GM23248 (cell line): ENCODE results near the gene PDZD7. TPM values are rescaled to one million over a fixed set of nuclear protein-coding genes. Genes with fewer than 3 reads are reported as not detected.

Source experiments
- DNase-seq: peaks from one replicate; pipeline ENCODE4 v3.0.0-alpha.2; 2015
- H2AFZ ChIP-seq: fragments of 200-600 bp; sonication (generic); 2 replicates; pipeline ENCODE4 v1.6.1; 2016; ENCODE audit warnings: antibody characterized with exemption
- H3F3A ChIP-seq: fragments of 200-600 bp; sonication (generic); 2 replicates; pipeline ENCODE4 v1.6.1; 2016; ENCODE audit warnings: mild to moderate bottlenecking, antibody characterized with exemption, mixed run types; ENCODE audit not compliant: insufficient read depth
- H3K27ac ChIP-seq: fragments of 200-600 bp; sonication (generic); 2 replicates; pipeline ENCODE4 v1.5.1; 2016; ENCODE audit warnings: mild to moderate bottlenecking
- H3K27me3 ChIP-seq: fragments of 200-600 bp; sonication (generic); replicated peaks from 2 replicates; pipeline ENCODE4 v1.6.1; 2016; ENCODE audit warnings: mild to moderate bottlenecking; ENCODE audit not compliant: insufficient read depth
- H3K36me3 ChIP-seq: fragments of 200-600 bp; sonication (generic); 2 replicates; pipeline ENCODE4 v1.6.1; 2016; ENCODE audit warnings: low read depth, mild to moderate bottlenecking
- H3K4me1 ChIP-seq: fragments of 200-600 bp; sonication (generic); 2 replicates; pipeline ENCODE4 v1.6.1; 2016; ENCODE audit warnings: mild to moderate bottlenecking; ENCODE audit not compliant: insufficient read depth
- H3K4me2 ChIP-seq: fragments of 200-600 bp; sonication (generic); one replicate; pipeline ENCODE4 v1.6.1; 2016; ENCODE audit warnings: mild to moderate bottlenecking; ENCODE audit not compliant: unreplicated experiment
- H3K4me3 ChIP-seq: fragments of 200-600 bp; sonication (generic); 2 replicates; pipeline ENCODE4 v1.5.1; 2016; ENCODE audit warnings: mild to moderate bottlenecking
- H3K79me2 ChIP-seq: fragments of 200-600 bp; sonication (generic); 2 replicates; pipeline ENCODE4 v1.6.1; 2016; ENCODE audit warnings: mild to moderate bottlenecking; ENCODE audit not compliant: insufficient read depth
- H3K9ac ChIP-seq: fragments of 200-600 bp; sonication (generic); 2 replicates; pipeline ENCODE4 v1.6.1; 2016; ENCODE audit warnings: mild to moderate bottlenecking
- H3K9me2 ChIP-seq: fragments of 200-600 bp; sonication (generic); 2 replicates; pipeline ENCODE4 v1.6.1; 2016; ENCODE audit warnings: mixed run types, mild to moderate bottlenecking, moderate library complexity; ENCODE audit not compliant: insufficient read depth
- H3K9me3 ChIP-seq: fragments of 200-600 bp; sonication (generic); one replicate; pipeline ENCODE4 v1.6.1; 2017; ENCODE audit warnings: low read depth
- H4K20me1 ChIP-seq: fragments of 200-600 bp; sonication (generic); 2 replicates; pipeline ENCODE4 v1.6.0; 2016; ENCODE audit not compliant: insufficient read depth
- EZH2 ChIP-seq: fragments of 200-600 bp; sonication (generic); IDR thresholded peaks from 2 replicates; pipeline ENCODE4 v1.6.1; 2018; ENCODE audit warnings: antibody characterized with exemption, mild to moderate bottlenecking; ENCODE audit not compliant: insufficient read depth, poor library complexity, severe bottlenecking
- EZH2phosphoT487 ChIP-seq: fragments of 200-600 bp; sonication (generic); IDR thresholded peaks from 2 replicates; pipeline ENCODE4 v1.6.1; 2018; ENCODE audit warnings: antibody characterized with exemption, moderate library complexity, mild to moderate bottlenecking, low read depth; ENCODE audit not compliant: insufficient read depth
- WGBS, 2 experiments: methylation state at CpG; one replicate each; pipeline ENCODE4 v1.1.6; 2015 to 2017; ENCODE audit warnings: low lambda C conversion rate in 2 of 2, low coverage in 1 of 2; ENCODE audit errors: missing lambda C conversion rate in 2 of 2; 5-methylcytosine and 5-hydroxymethylcytosine counted together
- in situ Hi-C: fragments of 300-500 bp; cut with MboI; formaldehyde crosslinking; loops from 2 replicates; pipeline ENCODE4 v1.15.0; 2020
- polyA plus RNA-seq: library from polyadenylated mRNA; unstranded; fragments of >200 nt; fragmentation: Nextera tagmentation; extraction: Ambion mirVana; gene quantifications from 2 replicates; pipeline ENCODE4 v1.2.1, GENCODE V29; 2016
- total RNA-seq: library from RNA; depleted of rRNA; stranded (reverse); fragments of >200 nt; shearing (Covaris generic); gene quantifications from 2 replicates; pipeline ENCODE4 v1.2.3, GENCODE V29; 2014

Gene PDZD7
- total and polyA plus RNA-seq, 2 experiments from 2014 or later, result 0.54 to 1.1 TPM

DNA sequence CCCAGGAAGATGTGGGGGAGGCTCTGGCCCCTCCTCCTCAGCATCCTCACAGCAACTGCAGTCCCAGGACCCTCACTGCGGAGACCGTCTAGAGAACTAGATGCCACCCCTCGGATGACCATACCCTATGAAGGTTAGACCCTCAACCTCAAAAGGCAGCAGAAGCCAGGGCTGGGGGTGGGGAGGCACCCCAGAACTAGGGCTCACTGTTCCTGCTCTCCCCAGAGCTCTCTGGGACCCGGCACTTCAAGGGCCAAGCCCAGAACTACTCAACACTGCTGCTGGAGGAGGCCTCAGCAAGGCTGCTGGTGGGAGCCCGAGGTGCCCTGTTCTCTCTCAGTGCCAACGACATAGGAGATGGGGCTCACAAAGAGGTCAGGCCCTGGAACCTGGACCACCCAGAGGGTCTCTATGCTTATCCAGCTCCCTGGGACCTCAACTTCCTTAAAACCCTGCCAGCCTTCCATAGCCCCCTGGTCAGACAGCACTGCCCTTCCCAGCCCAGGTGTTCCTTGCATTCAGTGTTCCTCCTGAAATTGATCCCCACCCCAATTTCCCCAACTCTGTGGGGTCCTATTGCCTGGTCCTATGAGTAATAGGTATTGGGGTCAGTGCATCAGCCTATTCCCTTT, 57.9 kb downstream of the PDZD7 start:
- Histone ChIP-seq H2AFZ (no peak overlapping the region), H3K9ac (no peak overlapping the region), H3K79me2 (no peaks in the 10 kb centered on the region), H3K27ac (no peak overlapping the region), H3K9me3 (no peaks in the 10 kb centered on the region), H3K36me3 (no peaks in the 10 kb centered on the region), H3F3A (no peaks in the 10 kb centered on the region), H4K20me1 (no peaks in the 10 kb centered on the region), H3K9me2 (no peaks in the 10 kb centered on the region), H3K4me2 (no peak overlapping the region), H3K4me1 (0 out of 2 replicates have a peak, but pooled peaks cover 6% of the 10 kb centered on the region), H3K4me3 (no peak overlapping the region), H3K27me3 (no peaks in the 10 kb centered on the region)
- TF ChIP-seq EZH2phosphoT487, result no peak
- no peak for TF ChIP-seq EZH2
- DNase-seq, result no peak
- in situ Hi-C loops, result no loop called here
- WGBS, 2 experiments, result 82 to 88% methylated on average over 5 to 6 of the region's 6 CpGs

DNA sequence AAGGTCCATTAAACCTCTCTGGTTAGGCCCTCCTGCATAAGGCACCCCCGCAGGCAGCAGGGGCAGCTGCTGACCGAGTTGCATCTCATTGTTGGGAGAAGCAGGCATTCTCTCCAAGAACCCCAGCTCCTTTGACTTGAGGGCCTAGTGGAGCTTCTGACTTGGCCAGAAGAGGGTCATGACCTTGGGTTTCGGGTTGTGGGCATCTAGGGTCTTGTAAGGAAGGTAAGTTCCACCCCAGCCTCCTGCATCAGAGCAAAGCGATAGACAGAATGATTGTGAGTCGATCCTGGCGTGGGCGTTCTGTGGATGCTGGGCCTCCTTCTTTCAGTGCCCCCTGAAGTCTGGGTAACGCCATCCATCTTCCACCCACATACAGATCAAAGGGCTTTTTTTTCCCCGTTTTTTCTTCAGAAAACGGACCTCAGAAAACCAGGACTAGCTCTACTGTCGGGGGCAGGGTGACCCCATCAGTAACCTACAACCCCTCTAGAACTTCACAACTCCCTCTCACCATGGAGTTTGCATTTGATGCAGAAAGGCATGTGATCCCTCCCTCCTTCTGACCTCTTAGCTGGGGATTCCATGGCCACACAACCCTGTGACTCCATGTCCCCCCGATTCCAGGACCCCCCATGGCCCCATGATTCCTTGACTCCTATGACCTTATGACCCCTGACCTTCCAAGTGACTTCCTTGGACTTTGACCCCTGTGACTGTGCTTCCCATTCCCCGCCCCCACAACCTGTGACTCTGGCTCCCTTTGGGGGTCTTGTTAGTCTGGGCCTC, 58.6 kb downstream of the PDZD7 start:
- Histone ChIP-seq H3K9ac (no peak overlapping the region), H3K4me2 (no peak overlapping the region), H3K9me2 (no peaks in the 10 kb centered on the region), H3K27me3 (no peaks in the 10 kb centered on the region), H3F3A (no peaks in the 10 kb centered on the region), H3K4me1 (0 out of 2 replicates have a peak, but pooled peaks cover 6% of the 10 kb centered on the region), H3K9me3 (no peaks in the 10 kb centered on the region), H3K79me2 (no peaks in the 10 kb centered on the region), H3K4me3 (no peak overlapping the region), H2AFZ (no peak overlapping the region), H3K27ac (no peak overlapping the region), H4K20me1 (no peaks in the 10 kb centered on the region), H3K36me3 (no peaks in the 10 kb centered on the region)
- in situ Hi-C loops, result no loop called here
- no peak for DNase-seq
- 63 to 64% methylated on average over 13 of the region's 13 CpGs for WGBS, 2 experiments
- TF ChIP-seq EZH2phosphoT487 (no peak), EZH2 (no peak)

DNA sequence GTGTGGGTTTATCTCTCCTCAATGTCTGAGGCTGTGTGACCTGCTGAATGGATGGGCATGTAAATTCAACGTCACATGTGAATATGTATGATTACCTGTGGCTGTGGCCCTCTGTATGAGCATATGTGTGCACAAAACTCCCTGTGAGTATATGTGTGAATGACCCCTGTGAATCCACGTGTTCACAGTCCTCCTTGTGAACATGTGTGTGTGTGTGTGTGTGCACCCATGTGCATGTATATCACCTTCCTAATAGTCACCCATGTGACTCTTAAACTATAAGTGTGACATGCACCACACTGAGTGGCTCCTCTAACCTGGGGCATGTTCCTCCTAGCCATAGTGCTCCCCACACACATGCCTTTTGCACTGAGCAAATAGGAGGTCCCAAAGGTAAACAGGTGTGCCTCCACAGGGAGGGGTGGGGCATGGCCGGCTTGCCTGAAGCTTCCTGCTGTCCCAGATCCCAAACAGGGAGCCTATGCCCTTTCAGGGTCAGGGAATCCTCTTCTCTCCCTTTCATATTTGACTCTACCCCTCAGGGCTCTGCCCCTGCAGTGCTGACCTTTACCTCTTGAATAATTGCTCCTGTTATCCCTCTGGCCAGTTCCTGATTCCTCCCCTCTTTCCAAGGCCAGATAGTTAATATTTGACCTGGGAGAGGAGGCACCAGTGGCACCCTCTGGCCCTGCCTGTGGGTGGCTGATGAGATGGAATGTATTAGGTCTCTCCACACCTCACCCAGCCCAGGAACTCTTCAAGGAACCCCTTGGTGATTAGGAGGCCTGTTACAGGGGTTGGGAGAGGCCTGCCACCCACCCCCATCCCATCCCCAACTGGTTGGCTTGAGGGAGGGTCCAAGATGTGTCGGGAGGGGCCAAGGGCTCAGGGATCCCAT, 59.8 kb downstream of the PDZD7 start:
- no peaks in the 10 kb centered on the region for H3K9me3 ChIP-seq
- no peaks in the 10 kb centered on the region for H3K9me2 ChIP-seq
- H3K9ac ChIP-seq, result no peak overlapping the region
- no peak overlapping the region for H3K27ac ChIP-seq
- 0 out of 2 replicates have a peak, but pooled peaks cover 6% of the 10 kb centered on the region for H3K4me1 ChIP-seq
- H3K4me3 ChIP-seq, result no peak overlapping the region
- H4K20me1 ChIP-seq, result no peaks in the 10 kb centered on the region
- WGBS, 2 experiments, result 71 to 72% methylated on average over 4 of the region's 4 CpGs
- no peaks in the 10 kb centered on the region for H3K27me3 ChIP-seq
- in situ Hi-C loops, result no loop called here
- H2AFZ ChIP-seq, result no peak overlapping the region
- H3F3A ChIP-seq, result no peaks in the 10 kb centered on the region
- H3K4me2 ChIP-seq, result no peak overlapping the region
- H3K36me3 ChIP-seq, result no peaks in the 10 kb centered on the region
- no peak for DNase-seq
- TF ChIP-seq EZH2, result no peak
- no peaks in the 10 kb centered on the region for H3K79me2 ChIP-seq
